SK-N-MC (cell line): ENCODE measurements around the gene CA5B.

ENCODE experiments used
- DNase-seq: peaks from one replicate; pipeline ENCODE4 v3.0.0-alpha.2; 2011; ENCODE audit warnings: low read depth, low spot score
- H3K27ac ChIP-seq: fragments of 200-600 bp; sonication (generic); 2 replicates; pipeline ENCODE4 v1.5.1; 2016; ENCODE audit warnings: mixed run types
- H3K36me3 ChIP-seq: fragments of 200-600 bp; sonication (generic); 2 replicates; pipeline ENCODE4 v1.6.1; 2017; ENCODE audit warnings: antibody characterized with exemption, low read length, mixed read lengths; ENCODE audit not compliant: insufficient read depth
- H3K4me3 ChIP-seq: fragments of 200-600 bp; sonication (generic); 2 replicates; pipeline ENCODE4 v1.5.1; 2016
- H3K9ac ChIP-seq: fragments of 200-600 bp; sonication (generic); 2 replicates; pipeline ENCODE4 v1.8.0; 2017; ENCODE audit warnings: mixed run types, mixed read lengths; ENCODE audit not compliant: insufficient read length
- H3K9me3 ChIP-seq: fragments of 200-600 bp; sonication (generic); 2 replicates; pipeline ENCODE4 v1.6.1; 2017; ENCODE audit warnings: low read depth, mild to moderate bottlenecking, antibody characterized with exemption, low read length, moderate library complexity, mixed read lengths
- EZH2 ChIP-seq: fragments of 200-600 bp; sonication (generic); IDR thresholded peaks from one replicate; pipeline ENCODE4 v1.6.1; 2017; ENCODE audit warnings: antibody characterized with exemption
- FOXP2 ChIP-seq: optimal IDR thresholded peaks from 2 replicates; pipeline ENCODE3; 2011; ENCODE audit warnings: mild to moderate bottlenecking, moderate library complexity; ENCODE audit not compliant: insufficient read depth; ENCODE audit errors: extremely low read length, control extremely low read depth
- POLR2AphosphoS5 ChIP-seq: IDR thresholded peaks from 2 replicates; pipeline ENCODE4 v1.6.1; 2012; ENCODE audit warnings: mild to moderate bottlenecking, low read depth, low read length, borderline replicate concordance

CA5B gene

GRCh38 chrX:15797707-15798106 lies 59.6 kb downstream of the CA5B start:
- no peak for DNase-seq
- Histone ChIP-seq H3K27ac (no peak overlapping the region), H3K36me3 (peaks cover 1% of the 10 kb centered on the region; the same call in 1 of the 2 replicates), H3K4me3 (no peak overlapping the region), H3K9me3 (no peaks in the 10 kb centered on the region), H3K9ac (no peak overlapping the region)
- TF ChIP-seq EZH2 = no peak

- H3K9me3 ChIP-seq = no peaks in the 10 kb centered on the region
- no peak for DNase-seq
- no peak overlapping the region for H3K4me3 ChIP-seq
- TF ChIP-seq FOXP2 = no peak
- no peak for TF ChIP-seq EZH2
- H3K36me3 ChIP-seq = peaks cover 3% of the 10 kb centered on the region; the same call in 1 of the 2 replicates
- H3K9ac ChIP-seq = no peak overlapping the region
- no peak overlapping the region for H3K27ac ChIP-seq
Measured at GRCh38 chrX:15804563-15804962, 66.5 kb downstream of the CA5B start.

- no peak for TF ChIP-seq POLR2AphosphoS5
- Histone ChIP-seq H3K36me3 (peaks cover 12% of the 10 kb centered on the region), H3K9ac (no peak overlapping the region), H3K27ac (no peak overlapping the region), H3K9me3 (no peaks in the 10 kb centered on the region), H3K4me3 (no peak overlapping the region)
- no peak for DNase-seq
Measured at GRCh38 chrX:15808254-15808653, 70.2 kb downstream of the CA5B start.

- TF ChIP-seq POLR2AphosphoS5 = no peak
- no peak for TF ChIP-seq FOXP2
- no peak for TF ChIP-seq EZH2
- no peaks in the 10 kb centered on the region for H3K9me3 ChIP-seq
Measured at GRCh38 chrX:15812192-15812938, 74.3 kb downstream of the CA5B start.

GRCh38 chrX:15813416-15813815 lies 75.3 kb downstream of the CA5B start:
- H3K4me3 ChIP-seq = no peak overlapping the region
- no peak for DNase-seq
- TF ChIP-seq FOXP2 (no peak), EZH2 (no peak), POLR2AphosphoS5 (no peak)
- H3K36me3 ChIP-seq = peaks cover 8% of the 10 kb centered on the region
- no peak overlapping the region for H3K9ac ChIP-seq
- no peak overlapping the region for H3K27ac ChIP-seq
- no peaks in the 10 kb centered on the region for H3K9me3 ChIP-seq

More at GRCh38 chrX:15812192-15812938, 74.3 kb downstream of the CA5B start:
- Histone ChIP-seq H3K4me3 (no peak overlapping the region), H3K27ac (no peak overlapping the region), H3K9ac (no peak overlapping the region), H3K36me3 (peaks cover 12% of the 10 kb centered on the region)
- DNase-seq = no peak

- TF ChIP-seq POLR2AphosphoS5 (no peak), EZH2 (no peak), FOXP2 (no peak)
- H3K9me3 ChIP-seq = no peaks in the 10 kb centered on the region
- H3K27ac ChIP-seq = no peak overlapping the region
- no peak overlapping the region for H3K4me3 ChIP-seq
- H3K36me3 ChIP-seq = peaks cover 6% of the 10 kb centered on the region
- DNase-seq = no peak
- H3K9ac ChIP-seq = no peak overlapping the region
Measured at GRCh38 chrX:15814771-15815365, 76.8 kb downstream of the CA5B start.

GRCh38 chrX:15815779-15816437 lies 77.8 kb downstream of the CA5B start:
- DNase-seq = no peak
- TF ChIP-seq POLR2AphosphoS5 = no peak
- no peak for TF ChIP-seq EZH2
- no peak for TF ChIP-seq FOXP2
- no peaks in the 10 kb centered on the region for H3K9me3 ChIP-seq
- no peak overlapping the region for H3K9ac ChIP-seq
- H3K27ac ChIP-seq = no peak overlapping the region
- H3K4me3 ChIP-seq = no peak overlapping the region
- 0 out of 2 replicates have a peak, but pooled peaks cover 4% of the 10 kb centered on the region for H3K36me3 ChIP-seq

GRCh38 chrX:15816438-15816809 lies 78.4 kb downstream of the CA5B start:
- Histone ChIP-seq H3K36me3 (0 out of 2 replicates have a peak, but pooled peaks cover 3% of the 10 kb centered on the region), H3K9ac (peak overlapping the region; percentile 44), H3K4me3 (no peak overlapping the region), H3K27ac (peak overlapping the region; percentile 73), H3K9me3 (no peaks in the 10 kb centered on the region)
- DNase-seq = no peak
- TF ChIP-seq POLR2AphosphoS5 (no peak), FOXP2 (no peak), EZH2 (no peak)

GRCh38 chrX:15816886-15817285 lies 78.8 kb downstream of the CA5B start:
- TF ChIP-seq POLR2AphosphoS5 (no peak), EZH2 (no peak), FOXP2 (no peak)
- no peak overlapping the region for H3K4me3 ChIP-seq
- H3K27ac ChIP-seq = peak overlapping the region; percentile 73
- peak; percentile 34 for DNase-seq
- no peaks in the 10 kb centered on the region for H3K9me3 ChIP-seq
- peak overlapping the region; percentile 44 for H3K9ac ChIP-seq
- 0 out of 2 replicates have a peak, but pooled peaks cover 3% of the 10 kb centered on the region for H3K36me3 ChIP-seq
